NCI-H146 treated with DMSO at 0.1 percent for 48 hours (cell line): ENCODE measurements around the gene DNASE1L1.
A peak's percentile ranks its signal among the peaks of the same experiment; 100 is the strongest.

ENCODE experiments used
- DNase-seq: peaks from one replicate; lab custom pipeline; 2025; ENCODE audit not compliant: unreplicated experiment; lab: John Stamatoyannopoulos, UW

Gene DNASE1L1

GRCh38 chrX:154409222-154409871 lies at the start of gene DNASE1L1:
TSS of gene DNASE1L1 (minus strand) at chrX:154409254. CDS start at chrX:154405568, 3,686 bp downstream.
- no peak for DNase-seq

GRCh38 chrX:154458116-154458953 lies 49.3 kb upstream of the DNASE1L1 start, which contains the start of gene PLXNA3:
TSS of gene PLXNA3 (plus strand) at chrX:154458281. CDS start at chrX:154460184, 1,903 bp downstream.
- no peak for DNase-seq

- peak; percentile 16 for DNase-seq
Observed at GRCh38 chrX:154457491-154458115, 48.5 kb upstream of the DNASE1L1 start.

GRCh38 chrX:154452823-154453222 lies 43.8 kb upstream of the DNASE1L1 start:
- DNase-seq: no peak

- DNase-seq: no peak
Observed at GRCh38 chrX:154450312-154450711, 41.3 kb upstream of the DNASE1L1 start.

GRCh38 chrX:154449618-154450017 lies 40.6 kb upstream of the DNASE1L1 start:
- DNase-seq: no peak

GRCh38 chrX:154448484-154448883 lies 39.4 kb upstream of the DNASE1L1 start:
- no peak for DNase-seq

- DNase-seq: no peak
Observed at GRCh38 chrX:154446430-154446829, 37.4 kb upstream of the DNASE1L1 start.

- DNase-seq: no peak
Observed at GRCh38 chrX:154445776-154446175, 36.7 kb upstream of the DNASE1L1 start.

- no peak for DNase-seq
Observed at GRCh38 chrX:154444755-154445246, 35.7 kb upstream of the DNASE1L1 start.

GRCh38 chrX:154443992-154444754 lies 35.1 kb upstream of the DNASE1L1 start, which contains the start of gene FAM50A:
TSS of gene FAM50A (plus strand) at chrX:154444141. CDS start at chrX:154444236, 95 bp downstream.
- DNase-seq: peak; percentile 33

GRCh38 chrX:154443479-154443910 lies 34.4 kb upstream of the DNASE1L1 start:
- no peak for DNase-seq

GRCh38 chrX:154441984-154442707 lies 33.1 kb upstream of the DNASE1L1 start:
- DNase-seq: no peak

GRCh38 chrX:154441564-154441963 lies 32.5 kb upstream of the DNASE1L1 start:
- DNase-seq: no peak

GRCh38 chrX:154440623-154441357 lies 31.7 kb upstream of the DNASE1L1 start:
- no peak for DNase-seq

- DNase-seq: no peak
Observed at GRCh38 chrX:154439841-154440240, 30.8 kb upstream of the DNASE1L1 start.

- no peak for DNase-seq
Observed at GRCh38 chrX:154437971-154438893, 29.2 kb upstream of the DNASE1L1 start.
